ENCODE results near the gene PSG7.
"Not testable (repeated sequence)": the region's sequence is repeated elsewhere in the genome, so short reads cannot be mapped to it uniquely, and the experiment has no call there.

GRCh38 chr19:42874136-42874535, 62.9 kb downstream of the PSG7 start:
- TF ChIP-seq CTCF (conservative IDR thresholded peaks at IDR 0.05 in 1 of 2, IDR thresholded peaks at IDR 0.05 in 1 of 2; ENCODE audit: low read depth in 1 of 2, low read length in 2 of 2); EZH2 (IDR thresholded peaks at IDR 0.05; ENCODE audit: low read length, missing control alignments): not testable (repeated sequence)
